HG02885 (cell line): ENCODE data around the gene AOPEP.

Experiments
- ATAC-seq: cut with Tn5 transposase; IDR thresholded peaks from one replicate; pipeline ENCODE4 v1.9.1; 2021; ENCODE audit warnings: mild to moderate bottlenecking; ENCODE audit not compliant: unreplicated experiment, poor library complexity

The AOPEP gene

DNA sequence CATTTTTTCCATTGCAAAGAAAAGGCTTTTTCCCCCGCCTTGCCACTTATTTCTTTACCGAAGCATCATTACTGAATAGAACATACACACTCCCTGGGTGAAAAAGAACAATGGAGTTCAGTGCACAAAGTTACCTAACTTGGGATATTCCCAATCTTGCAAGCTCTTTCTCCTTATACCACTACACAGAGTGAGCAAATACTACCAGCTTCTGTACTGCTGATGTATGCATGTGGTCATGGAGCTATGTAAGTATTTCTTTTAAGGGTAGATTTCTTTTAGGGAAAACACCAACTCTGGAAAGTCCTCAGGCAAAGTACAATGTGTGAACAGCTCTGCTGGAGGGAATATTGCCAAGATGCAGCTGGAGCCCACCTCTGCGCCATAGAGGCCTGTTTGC lies 81.1 kb downstream of the AOPEP start:
- no peak for ATAC-seq

DNA sequence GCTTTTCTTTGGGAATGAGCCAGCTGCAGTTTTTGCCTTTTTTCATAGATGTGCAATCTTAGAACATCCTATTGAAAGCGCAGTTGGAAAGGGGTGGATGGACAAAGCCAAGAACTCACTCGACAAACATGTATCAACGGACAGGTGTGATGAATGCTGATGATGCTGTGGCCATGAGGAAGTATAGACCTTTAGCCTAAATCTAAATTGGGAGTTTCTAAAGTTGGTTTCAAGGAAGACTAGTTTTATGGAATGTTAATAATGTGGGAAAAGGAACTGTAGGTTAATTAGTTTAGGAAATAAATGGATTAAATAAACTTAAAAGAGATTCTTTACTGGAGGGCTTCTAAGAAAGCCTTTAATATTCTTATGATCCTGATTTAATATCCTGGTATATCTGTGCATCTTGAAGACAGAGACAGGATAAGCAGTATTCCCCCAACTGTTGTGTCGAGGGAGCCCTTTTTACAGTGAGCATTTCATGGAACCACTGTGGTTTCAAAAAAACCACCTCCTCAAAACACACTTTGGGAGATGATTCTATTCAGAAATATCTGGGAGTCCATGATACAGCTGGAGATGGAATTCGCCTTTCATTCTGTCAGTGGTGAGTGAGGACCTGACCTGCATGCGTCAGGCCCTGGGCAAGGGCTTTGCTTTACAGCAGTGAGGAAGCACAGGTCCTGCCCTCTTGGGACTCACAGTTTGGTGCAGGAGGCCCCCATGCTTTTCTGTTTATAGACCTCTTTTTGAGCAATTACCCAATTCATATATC lies 82.6 kb downstream of the AOPEP start:
- ATAC-seq, result no peak

DNA sequence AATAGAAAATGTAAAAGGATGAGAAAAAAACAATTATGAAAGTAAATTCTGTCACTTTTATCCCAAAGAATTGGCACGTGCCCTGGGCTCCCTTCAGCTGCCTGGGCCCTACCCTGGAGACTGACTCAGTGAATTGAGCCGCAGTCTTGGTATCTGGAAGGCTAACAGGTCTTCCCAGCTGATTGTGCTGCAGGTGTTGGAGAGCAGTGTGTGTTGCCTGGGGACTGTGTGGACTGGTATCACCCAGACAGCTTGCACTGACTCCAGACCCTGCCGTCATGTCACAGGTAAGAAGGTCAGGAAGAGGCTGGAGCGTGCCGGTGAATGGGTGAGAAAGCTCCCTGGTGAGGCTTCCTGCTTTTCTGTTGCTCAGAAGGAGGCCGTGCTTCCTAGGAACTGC lies 83.3 kb downstream of the AOPEP start:
- no peak for ATAC-seq

DNA sequence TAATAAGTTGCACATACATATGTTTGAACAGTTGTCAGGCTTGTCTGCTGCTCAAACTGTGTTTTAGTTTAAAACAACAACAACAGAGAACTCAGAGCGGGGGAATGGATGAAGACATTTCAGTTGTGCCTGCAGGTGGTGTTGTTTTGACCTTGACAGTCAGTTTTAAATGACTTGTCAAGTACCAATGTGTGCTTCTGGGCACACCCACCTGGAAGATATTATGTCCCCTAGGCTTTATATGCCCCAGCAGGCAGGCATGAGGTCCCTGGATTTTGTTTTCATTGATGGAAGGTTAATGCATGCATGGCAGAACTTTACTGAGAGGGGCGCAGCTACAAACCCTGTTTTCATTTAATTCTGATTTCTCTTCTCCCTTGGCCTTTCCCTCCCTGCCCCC lies 84.6 kb downstream of the AOPEP start:
- no peak for ATAC-seq

DNA sequence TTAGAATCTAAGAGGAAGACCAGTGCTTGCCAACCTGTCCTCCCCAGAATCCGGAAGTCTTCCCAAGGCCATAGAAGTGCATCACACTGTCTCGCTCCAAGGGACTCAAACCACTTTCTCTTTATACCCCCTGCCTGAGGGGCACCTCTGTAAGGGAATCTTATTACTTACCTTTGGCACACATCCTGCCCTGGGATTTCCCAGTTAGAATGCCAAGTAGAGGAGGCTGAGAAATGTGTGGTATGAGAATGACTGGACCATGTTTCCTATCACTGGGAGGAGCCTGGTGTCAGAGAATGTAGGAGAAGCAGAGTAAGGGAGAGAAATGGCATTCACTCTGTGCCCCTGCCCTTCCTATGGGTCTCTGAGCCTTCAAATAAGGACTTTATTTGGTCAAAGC lies 85.8 kb downstream of the AOPEP start:
- no peak for ATAC-seq

DNA sequence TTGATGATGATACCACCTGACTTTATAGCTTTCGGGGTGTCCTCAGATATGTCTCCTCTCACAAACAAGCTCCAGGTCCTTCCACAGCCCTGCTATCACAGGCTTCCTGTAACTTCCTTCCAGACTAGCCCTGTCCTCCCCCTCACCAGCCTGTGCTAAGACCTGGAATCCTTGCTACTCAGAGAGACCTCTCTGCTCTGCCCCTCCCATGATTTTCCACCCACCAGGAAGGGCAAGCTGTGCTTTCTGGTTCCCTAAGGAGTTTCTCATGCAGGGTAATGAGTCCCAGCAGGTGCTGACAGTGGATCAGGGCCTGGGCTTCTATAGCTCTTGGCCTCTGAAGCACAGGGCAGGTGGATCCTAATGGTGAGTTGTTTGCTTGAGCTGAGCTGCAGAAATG lies 86.9 kb downstream of the AOPEP start:
- no peak for ATAC-seq

DNA sequence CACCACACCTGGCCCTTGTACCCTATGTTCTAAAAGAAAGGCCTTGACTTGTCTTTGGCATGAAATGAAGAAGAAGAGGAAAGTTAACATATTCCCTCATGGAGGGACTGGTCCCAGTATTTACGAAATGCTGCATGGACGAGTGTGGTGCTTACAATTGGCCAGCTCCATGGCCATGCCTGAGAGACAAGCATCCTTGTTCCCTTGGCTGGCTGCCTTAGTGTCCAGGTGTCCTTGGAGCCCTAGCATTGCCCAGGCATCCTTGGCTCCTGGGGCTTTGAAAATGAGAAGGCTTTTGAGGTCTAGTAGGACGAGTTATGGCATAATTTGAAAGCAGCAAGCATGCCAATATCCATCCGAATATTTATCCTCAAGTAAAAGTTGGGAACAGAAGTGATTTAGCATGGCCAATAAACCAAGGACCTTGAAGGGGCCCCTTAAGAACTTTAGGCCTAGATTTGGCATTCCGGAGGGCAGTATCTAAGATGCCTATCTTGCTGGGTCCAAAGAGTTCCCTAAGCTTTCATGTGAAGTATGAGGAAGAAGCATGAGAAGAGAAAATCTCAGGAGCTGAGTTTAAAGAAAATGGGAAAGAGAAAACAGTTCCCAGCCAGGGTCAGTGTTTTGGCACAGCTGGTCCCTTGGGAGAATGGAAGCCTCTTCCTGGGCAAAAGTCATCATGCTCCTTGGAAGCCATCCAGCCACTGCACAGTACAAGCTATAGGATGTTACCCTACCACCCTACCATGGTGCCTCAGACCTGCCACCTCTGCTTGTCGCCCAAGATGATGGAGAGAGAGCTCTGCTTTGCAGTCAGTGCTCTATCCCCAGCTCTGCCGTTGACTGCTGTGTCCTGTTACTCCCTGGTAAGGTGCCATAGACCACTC lies 91.0 kb downstream of the AOPEP start:
- ATAC-seq, result no peak

DNA sequence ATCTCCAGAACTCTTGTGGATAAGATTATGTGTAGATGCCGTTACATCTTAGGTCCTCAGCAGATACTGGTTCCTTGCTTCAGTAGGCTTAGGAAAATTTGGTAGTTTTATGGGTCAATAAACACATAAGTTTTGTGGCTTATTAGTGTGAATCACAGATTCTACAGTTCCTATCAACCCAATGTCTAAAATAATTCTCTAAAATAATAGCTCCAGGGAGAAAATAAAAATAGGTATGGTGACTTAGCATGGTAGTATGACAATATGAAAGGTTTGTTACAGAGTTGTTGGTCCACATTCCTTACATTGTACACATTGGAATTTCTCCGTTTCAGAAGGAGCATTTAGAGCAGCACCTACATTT lies 91.7 kb downstream of the AOPEP start:
- ATAC-seq, result no peak

DNA sequence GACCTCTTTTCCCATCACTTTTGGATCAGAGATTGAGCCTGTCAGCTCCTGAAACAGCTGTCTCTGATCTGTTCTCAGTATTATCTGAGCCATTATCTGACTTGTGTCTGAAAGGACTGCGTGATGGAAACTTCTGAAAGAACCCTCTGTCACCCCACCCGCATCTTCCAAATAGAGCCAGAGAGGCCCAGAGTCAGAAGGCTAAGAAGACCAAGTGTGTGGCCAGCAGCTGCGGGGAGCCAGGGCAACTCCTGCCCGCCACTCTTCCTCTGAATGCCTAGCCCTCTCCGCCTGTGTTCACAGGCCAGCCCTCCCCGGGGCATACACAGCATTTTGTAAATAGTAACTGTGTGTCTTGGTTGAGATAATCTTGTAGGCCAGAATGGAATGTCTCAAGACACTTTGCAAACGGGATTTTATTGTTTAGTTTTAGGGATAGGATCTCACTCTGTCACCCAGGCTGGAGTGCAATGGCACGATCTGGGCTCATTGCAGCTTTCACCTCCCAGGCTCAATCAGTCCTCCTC lies 92.7 kb downstream of the AOPEP start:
- no peak for ATAC-seq

DNA sequence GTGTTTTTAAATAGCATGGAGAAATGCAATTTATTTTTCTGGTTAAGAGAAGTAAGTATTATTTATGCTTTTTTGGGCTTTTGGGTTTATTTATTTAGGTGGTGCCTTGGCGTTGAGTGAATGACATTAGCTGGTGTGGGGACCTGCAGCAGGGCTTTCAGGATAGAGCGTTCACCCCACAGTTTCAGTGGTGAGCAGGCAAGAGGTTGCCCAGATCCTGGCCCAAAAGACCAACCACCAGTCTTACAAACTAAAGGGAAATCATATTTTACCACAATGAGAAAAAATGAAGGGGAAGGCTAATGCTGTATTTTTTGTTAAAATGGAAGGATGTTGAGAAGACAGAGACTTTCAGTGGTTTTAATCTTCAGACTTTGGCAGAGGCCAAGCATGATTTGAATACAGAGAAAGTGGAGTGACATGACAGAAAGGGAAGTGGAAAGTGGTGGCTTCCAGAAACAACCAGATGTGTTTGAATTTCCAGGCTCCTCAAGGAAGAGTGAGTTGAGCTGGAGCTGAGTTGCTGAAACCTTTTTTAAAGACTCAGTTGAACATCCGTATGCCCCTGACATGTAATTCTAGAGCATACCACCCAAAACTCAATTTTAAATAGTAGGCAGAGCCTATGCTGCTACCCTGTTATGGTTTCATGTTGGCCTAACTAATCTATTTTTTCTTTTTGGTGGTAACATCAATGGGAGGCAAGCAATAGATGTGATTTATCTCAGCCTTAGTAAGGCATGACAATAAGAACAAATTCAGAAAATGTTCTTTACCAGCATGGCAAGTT lies 94.8 kb downstream of the AOPEP start:
- ATAC-seq, result peak; percentile 80

DNA sequence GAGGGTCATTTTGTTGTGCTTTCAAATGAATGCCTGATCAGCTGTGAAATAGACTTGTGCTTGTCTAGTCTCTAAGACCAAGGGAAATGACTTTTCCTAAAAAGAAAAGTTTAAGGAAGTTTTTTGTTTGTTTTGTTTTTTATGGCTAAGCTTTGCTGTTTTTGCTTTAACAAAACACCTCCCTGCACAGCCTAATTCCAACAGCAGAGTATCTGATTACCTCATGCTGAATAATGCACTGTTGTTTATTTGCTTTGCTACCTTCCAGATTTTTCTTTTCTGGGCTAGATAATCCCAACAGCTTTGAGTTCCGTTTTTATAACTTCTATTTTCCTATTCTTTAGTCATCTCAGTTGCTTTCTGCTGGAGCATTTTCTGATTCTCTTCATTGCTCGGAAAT lies 95.8 kb downstream of the AOPEP start:
- ATAC-seq, result no peak

DNA sequence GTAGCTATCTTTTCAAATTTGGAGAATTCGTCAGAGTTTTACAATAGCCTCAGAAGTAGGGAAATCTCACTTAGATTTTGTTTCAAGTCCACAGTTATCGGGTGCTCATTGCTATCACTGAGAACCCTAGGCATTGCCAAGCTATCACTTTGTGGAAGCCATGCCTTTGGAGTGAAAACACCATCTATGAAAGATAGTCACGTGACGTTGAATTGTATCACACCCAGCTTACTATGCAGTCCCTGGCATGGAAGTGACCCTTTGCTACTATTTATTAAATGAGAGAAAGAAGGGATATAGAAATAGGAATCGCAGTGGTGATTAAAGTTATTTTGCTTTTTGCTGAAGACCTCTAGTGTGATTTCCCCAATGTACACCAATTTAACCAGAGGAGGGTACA lies 97.2 kb downstream of the AOPEP start:
- no peak for ATAC-seq

DNA sequence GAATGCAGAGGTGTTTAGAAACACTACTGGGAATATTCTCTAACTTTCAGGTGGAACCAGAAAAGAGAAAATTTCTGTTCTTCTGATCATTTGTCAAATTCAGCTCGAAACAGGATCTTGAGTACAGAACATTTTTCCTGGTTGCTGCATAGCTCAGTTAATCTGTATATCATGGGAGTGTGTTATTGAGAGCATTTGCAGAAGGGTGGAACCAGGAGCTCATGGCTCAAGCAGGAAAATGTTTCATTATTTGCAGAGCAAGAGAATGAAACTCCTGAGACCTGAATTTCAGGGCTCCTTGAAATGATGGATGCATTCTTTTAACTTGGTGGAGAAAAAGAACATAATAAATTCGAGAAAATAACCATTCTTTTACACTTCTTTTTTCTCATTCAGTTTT lies 97.9 kb downstream of the AOPEP start:
- no peak for ATAC-seq

DNA sequence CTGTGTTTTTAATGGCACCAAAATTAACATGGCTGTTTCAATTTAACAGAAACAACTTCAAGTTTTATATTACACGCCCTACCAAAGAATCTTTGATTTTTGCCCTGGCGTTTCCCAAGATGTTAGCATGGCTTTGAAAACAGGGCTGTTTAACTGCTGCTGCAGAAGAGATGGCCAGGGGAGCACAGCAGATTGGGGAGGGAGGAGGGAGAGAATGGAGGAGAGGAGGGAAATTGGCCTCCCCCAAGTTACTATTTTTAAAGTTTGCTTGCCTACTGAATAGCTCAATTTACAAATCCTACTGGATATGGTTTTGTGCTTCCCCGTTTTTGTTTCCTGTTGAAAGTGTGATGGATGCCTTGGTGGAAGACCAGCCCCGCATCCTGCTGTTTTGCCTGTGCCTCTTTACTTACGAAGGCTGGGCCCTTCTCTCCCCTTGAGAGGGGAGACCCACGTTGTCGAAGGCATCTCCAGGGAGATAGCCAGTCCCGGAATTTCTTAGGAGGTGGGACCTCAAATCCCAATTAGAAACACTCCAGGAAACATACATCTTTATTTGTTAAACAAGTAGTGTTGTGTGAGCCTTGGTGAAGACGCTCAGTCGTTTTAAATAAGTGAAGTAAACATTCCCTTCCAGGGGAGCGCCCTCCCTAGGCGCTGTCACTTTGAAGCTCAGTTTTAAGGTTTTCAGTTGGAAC lies 98.6 kb downstream of the AOPEP start:
- ATAC-seq, result no peak

DNA sequence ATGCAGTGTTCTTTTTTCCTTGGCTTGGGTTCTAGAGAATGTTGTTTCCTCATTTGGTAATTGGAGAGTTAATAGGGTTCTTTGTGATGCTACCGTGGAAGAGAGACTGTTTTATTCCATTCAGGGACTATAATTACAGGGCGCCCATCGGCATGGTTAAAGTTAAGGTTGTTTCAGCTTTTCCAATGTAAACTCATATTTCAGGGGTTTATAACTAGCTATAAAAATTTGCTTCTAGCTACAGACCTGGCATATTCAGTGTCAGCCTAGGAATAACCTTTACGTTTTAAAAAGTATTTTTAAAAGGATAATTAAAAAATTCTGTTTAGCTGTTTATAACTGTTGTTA lies 99.1 kb downstream of the AOPEP start:
- no peak for ATAC-seq

DNA sequence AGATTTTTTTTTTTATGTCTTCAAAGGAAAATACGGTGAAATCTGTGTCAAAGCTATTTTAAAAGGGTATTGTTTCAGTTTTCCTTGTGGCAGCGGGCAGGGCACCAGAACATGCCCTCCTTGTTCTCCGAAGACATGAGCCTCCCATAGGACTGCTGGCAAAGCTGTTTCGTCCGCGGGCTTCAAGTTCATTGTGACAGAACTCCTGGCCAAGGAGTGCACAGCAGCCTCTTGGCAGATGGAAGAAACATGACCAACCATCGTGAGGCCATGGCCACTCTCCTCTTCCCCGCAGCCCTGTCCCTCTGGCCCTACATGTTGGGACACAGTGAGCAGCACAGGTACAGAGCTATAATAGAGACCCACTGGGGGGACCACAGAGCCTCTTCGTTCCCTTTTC lies 99.5 kb downstream of the AOPEP start:
- ATAC-seq, result no peak

DNA sequence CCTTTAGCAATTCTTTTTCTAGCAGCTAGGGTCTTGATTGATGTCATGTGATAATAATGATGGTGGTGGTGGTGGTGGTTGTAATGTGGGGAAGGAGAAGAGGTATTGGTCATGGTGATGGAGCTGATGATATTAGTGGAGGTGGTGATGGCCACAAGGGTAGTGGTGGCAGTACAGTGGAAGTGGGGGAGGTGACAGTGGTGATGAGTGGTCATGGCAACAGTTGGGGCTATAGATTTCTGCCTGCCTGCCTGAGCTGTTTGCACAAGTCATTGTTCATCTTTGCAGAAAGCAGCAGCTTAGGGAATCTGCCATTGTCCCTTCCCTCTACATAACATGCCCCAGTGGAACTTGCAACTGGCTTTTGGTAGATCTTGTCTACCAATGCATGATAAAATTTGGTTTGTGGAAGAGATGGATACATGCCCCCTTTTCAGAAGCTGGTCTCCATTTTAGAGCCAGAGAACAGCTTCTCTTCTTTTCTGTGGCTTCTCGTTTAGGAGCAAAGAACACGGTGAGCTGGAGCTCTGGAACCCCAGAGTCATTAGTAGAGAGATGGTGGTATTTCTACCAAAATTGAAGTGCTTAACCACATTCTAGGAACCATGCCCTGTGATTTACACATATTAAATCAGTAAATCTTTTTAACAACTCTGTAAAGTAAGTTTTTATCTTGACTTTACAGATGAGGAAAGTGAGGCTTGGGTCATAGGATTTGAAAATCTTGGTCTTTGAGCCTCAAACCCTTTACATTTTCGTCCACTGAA lies 100.3 kb downstream of the AOPEP start:
- no peak for ATAC-seq

DNA sequence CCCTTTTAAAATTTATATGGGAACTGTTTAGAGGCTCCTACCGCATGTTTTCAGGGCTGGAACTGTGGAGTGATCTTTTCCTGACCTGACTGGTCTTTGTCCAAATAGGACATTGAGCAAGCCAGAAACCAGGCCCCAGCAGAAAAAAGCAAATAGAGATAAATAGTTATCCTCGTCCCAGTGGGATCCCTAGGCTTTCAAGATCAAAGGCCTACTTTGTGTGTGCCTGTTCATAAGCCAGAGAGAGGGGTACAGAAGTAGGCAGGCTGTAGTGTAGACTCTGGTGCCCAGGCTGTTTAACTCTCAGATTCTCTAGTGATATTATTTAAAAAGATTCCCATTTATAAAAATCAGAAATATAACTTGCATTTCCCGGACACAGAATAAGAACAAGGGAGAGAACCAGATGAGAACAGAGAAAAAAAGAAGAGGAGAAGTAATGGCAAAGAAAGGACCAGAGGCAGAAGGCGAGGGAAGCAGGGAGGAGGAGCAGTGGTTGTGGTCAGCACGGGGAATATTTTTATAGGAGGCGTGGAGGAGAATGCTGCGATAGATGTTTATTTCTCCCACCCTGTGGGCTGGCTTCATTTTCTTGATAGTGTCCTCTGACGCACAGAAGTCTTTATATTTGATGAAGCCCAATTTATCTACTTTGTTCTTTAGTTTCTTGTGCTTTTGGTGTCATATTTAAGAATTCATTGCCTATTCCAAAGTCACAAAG lies 101.2 kb downstream of the AOPEP start:
- no peak for ATAC-seq
